Thyroid gland (tissue), 4 donors: ENCODE results near the gene SHISA3. TPM values are rescaled to one million over a fixed set of nuclear protein-coding genes. Genes with fewer than 3 reads are reported as not detected.
A peak's percentile ranks its signal among the peaks of the same experiment; 100 is the strongest.

Source experiments
- DNase-seq, 2 donors: peaks; one replicate each; pipeline ENCODE4 v3.0.0-alpha.2; 2019
- H3K27ac ChIP-seq, 3 donors: fragments of 200-600 bp; sonication (generic); 1 replicate in 2 of 3; 2 replicates in 1 of 3; pipeline ENCODE4 v1.5.1; 2016 to 2019; ENCODE audit warnings: mild to moderate bottlenecking in 1 of 3, moderate library complexity in 1 of 3
- H3K27me3 ChIP-seq: fragments of 200-600 bp; sonication (generic); one replicate; pipeline ENCODE4 v1.5.1; 2019
- H3K36me3 ChIP-seq, 2 donors: fragments of 200-600 bp; sonication (generic); one replicate each; pipeline ENCODE4 v1.5.1; 2016 to 2019
- H3K4me1 ChIP-seq, 2 donors: fragments of 200-600 bp; sonication (generic); one replicate each; pipeline ENCODE4 v1.5.1; 2017 to 2019
- H3K4me3 ChIP-seq, 3 donors: fragments of 200-600 bp; sonication (generic); replicated peaks in 1 of 3; 1 replicate in 2 of 3; 2 replicates in 1 of 3; pipeline ENCODE4 v1.5.1; 2016; ENCODE audit warnings: mild to moderate bottlenecking in 1 of 3
- H3K9me3 ChIP-seq: fragments of 200-600 bp; sonication (generic); one replicate; pipeline ENCODE4 v1.5.1; 2017
- POLR2A ChIP-seq, 2 donors: fragments of 450-650 bp; IDR thresholded peaks; one replicate each; pipeline ENCODE4 v1.6.1; 2017; ENCODE audit warnings: antibody characterized with exemption in 2 of 2, mild to moderate bottlenecking in 2 of 2, moderate library complexity in 1 of 2
- WGBS, 2 donors: methylation state at CpG; one replicate each; pipeline ENCODE4 v1.1.5; 2017; 5-methylcytosine and 5-hydroxymethylcytosine counted together
- intact Hi-C: fragments of 100-400 bp; cut with DNase I; formaldehyde crosslinking; loops from one replicate; pipeline ENCODE4 v1.15.1; 2023
- total RNA-seq, 4 donors: library from RNA; depleted of rRNA; stranded (reverse); fragments of >200 nt; gene quantifications; one replicate each; pipeline ENCODE4 v1.2.3, GENCODE V29; 2016
- TF ChIP-seq, protein P1 (sequence below), 6 experiments: fragments of 200-600 bp in 3 of 6; fragments of 450-650 bp in 3 of 6; sonication (generic) in 3 of 6; IDR thresholded peaks; one replicate each; pipeline ENCODE4 v1.5.1; 2016 to 2019; ENCODE audit warnings: antibody characterized with exemption in 6 of 6, mild to moderate bottlenecking in 2 of 6, inconsistent platforms in 1 of 6, moderate library complexity in 1 of 6

SHISA3 gene
- total RNA-seq, 4 donors from 2014 or later = 3.1 to 5.7 (median 4.0) TPM

- no peak for DNase-seq
- Histone ChIP-seq H3K27me3 (no peaks in the 10 kb centered on the region), H3K4me1 (no peaks in the 10 kb centered on the region), H3K27ac (no peak overlapping the region), H3K36me3 (no peaks in the 10 kb centered on the region), H3K4me3 (no peak overlapping the region), H3K9me3 (no peaks in the 10 kb centered on the region)
- no peak for TF ChIP-seq POLR2A (IDR thresholded peaks at IDR 0.05)
- TF ChIP-seq, protein P1, sequence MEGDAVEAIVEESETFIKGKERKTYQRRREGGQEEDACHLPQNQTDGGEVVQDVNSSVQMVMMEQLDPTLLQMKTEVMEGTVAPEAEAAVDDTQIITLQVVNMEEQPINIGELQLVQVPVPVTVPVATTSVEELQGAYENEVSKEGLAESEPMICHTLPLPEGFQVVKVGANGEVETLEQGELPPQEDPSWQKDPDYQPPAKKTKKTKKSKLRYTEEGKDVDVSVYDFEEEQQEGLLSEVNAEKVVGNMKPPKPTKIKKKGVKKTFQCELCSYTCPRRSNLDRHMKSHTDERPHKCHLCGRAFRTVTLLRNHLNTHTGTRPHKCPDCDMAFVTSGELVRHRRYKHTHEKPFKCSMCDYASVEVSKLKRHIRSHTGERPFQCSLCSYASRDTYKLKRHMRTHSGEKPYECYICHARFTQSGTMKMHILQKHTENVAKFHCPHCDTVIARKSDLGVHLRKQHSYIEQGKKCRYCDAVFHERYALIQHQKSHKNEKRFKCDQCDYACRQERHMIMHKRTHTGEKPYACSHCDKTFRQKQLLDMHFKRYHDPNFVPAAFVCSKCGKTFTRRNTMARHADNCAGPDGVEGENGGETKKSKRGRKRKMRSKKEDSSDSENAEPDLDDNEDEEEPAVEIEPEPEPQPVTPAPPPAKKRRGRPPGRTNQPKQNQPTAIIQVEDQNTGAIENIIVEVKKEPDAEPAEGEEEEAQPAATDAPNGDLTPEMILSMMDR (IDR thresholded peaks at IDR 0.05) = no peak
- WGBS, 2 donors = 86 to 87% methylated on average over 5 of the region's 5 CpGs
- intact Hi-C loops = no loop called here
These were observed 40.0 kb upstream of the SHISA3 start for GRCh38 chr4:42357325-42357724.

- TF ChIP-seq, protein P1 (IDR thresholded peaks at IDR 0.05) = no peak
- TF ChIP-seq POLR2A (IDR thresholded peaks at IDR 0.05) = no peak
- H3K4me3 ChIP-seq = peak overlapping the region in 1 of 3 donors; percentile 3
- H3K27ac ChIP-seq = no peak overlapping the region
- intact Hi-C loops = no loop called here
- no peaks in the 10 kb centered on the region for H3K4me1 ChIP-seq
- 42 to 48% methylated on average over 5 of the region's 5 CpGs for WGBS, 2 donors
- no peaks in the 10 kb centered on the region for H3K27me3 ChIP-seq
- no peaks in the 10 kb centered on the region for H3K9me3 ChIP-seq
- DNase-seq = no peak
- H3K36me3 ChIP-seq = no peaks in the 10 kb centered on the region
These were observed 37.6 kb upstream of the SHISA3 start for GRCh38 chr4:42359711-42360110.

DNA sequence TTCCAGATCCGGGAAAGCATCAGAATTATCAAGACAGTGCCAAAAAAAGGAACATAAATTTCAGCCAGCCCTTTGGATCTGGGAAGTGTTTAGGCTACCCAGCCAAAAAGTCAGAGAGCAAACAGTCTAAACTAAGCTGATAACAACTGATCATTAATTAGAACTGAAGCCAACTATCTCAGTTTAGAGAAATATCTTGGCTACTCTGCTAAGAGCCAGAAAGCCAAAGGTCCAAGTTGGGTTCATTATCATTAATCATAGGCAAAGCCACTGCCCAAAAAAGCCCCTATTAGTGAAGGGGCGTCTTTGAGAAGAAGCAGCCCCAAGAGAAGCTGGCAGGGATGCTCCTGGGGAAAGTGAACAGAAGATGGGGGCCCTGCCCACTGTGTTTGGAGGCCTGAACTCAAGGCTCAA is 37.0 kb upstream of the SHISA3 start:
- no peak overlapping the region for H3K4me3 ChIP-seq
- 59 to 73% methylated on average over 2 of the region's 2 CpGs for WGBS, 2 donors
- no peaks in the 10 kb centered on the region for H3K27me3 ChIP-seq
- no peak for DNase-seq
- no peaks in the 10 kb centered on the region for H3K4me1 ChIP-seq
- H3K9me3 ChIP-seq = no peaks in the 10 kb centered on the region
- no peak for TF ChIP-seq POLR2A (IDR thresholded peaks at IDR 0.05)
- TF ChIP-seq, protein P1 (IDR thresholded peaks at IDR 0.05) = no peak
- no peak overlapping the region for H3K27ac ChIP-seq
- H3K36me3 ChIP-seq = no peaks in the 10 kb centered on the region
- intact Hi-C loops = no loop called here

DNA sequence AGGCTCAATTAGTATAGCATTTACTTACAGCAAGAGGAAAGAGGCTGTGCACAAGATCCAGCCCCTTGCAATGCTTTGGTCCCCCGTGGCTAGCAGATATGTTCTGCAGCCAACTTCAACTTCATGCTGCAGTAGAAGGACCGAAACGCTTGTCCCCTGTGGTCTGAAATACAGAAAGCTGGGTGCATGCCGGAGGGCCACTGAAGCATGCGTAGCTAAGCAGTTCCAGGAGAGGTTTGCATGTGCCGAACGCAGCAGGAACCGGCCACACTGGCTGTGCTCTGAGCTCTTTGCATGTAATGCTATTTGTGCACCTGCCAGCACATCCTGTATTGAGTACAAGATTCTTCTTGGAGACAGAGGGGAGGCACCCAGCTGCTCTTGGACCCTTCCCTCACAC is 35.8 kb upstream of the SHISA3 start:
- no peaks in the 10 kb centered on the region for H3K36me3 ChIP-seq
- no peak overlapping the region for H3K27ac ChIP-seq
- no peaks in the 10 kb centered on the region for H3K9me3 ChIP-seq
- 43 to 46% methylated on average over 7 to 8 of the region's 8 CpGs for WGBS, 2 donors
- no peaks in the 10 kb centered on the region for H3K4me1 ChIP-seq
- intact Hi-C loops = no loop called here
- TF ChIP-seq, protein P1 (IDR thresholded peaks at IDR 0.05) = no peak
- TF ChIP-seq POLR2A (IDR thresholded peaks at IDR 0.05) = no peak
- H3K4me3 ChIP-seq = no peak overlapping the region
- no peaks in the 10 kb centered on the region for H3K27me3 ChIP-seq
- peak; percentile 72 to 87 for DNase-seq

DNA sequence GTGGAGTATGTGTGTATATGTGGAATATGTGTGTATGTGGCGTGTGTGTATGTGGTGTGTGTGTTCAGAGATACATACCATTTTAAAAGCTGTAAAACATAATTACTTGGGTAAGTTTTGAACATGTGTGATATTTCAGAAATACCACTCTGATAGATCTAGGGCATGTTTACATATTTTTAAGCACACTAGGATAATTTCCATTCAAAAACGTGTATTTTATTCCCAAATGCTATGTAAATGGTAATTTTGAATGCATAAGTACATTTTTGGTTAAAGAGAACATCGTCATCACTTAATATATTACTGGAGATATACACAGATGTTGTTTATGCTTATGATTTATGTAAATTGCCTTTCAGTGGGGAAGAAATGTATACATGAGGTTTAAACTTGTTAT is 34.7 kb upstream of the SHISA3 start:
- H3K4me3 ChIP-seq = no peak overlapping the region
- DNase-seq = no peak
- WGBS, 2 donors = 92 to 94% methylated on average over 3 of the region's 3 CpGs
- intact Hi-C loops = no loop called here
- H3K27me3 ChIP-seq = no peaks in the 10 kb centered on the region
- H3K36me3 ChIP-seq = no peaks in the 10 kb centered on the region
- H3K9me3 ChIP-seq = no peaks in the 10 kb centered on the region
- no peak for TF ChIP-seq POLR2A (IDR thresholded peaks at IDR 0.05)
- TF ChIP-seq, protein P1 (IDR thresholded peaks at IDR 0.05) = no peak
- no peaks in the 10 kb centered on the region for H3K4me1 ChIP-seq
- no peak overlapping the region for H3K27ac ChIP-seq
